ENCODE measurements around the gene RASGRP2.

The RASGRP2 gene

DNA sequence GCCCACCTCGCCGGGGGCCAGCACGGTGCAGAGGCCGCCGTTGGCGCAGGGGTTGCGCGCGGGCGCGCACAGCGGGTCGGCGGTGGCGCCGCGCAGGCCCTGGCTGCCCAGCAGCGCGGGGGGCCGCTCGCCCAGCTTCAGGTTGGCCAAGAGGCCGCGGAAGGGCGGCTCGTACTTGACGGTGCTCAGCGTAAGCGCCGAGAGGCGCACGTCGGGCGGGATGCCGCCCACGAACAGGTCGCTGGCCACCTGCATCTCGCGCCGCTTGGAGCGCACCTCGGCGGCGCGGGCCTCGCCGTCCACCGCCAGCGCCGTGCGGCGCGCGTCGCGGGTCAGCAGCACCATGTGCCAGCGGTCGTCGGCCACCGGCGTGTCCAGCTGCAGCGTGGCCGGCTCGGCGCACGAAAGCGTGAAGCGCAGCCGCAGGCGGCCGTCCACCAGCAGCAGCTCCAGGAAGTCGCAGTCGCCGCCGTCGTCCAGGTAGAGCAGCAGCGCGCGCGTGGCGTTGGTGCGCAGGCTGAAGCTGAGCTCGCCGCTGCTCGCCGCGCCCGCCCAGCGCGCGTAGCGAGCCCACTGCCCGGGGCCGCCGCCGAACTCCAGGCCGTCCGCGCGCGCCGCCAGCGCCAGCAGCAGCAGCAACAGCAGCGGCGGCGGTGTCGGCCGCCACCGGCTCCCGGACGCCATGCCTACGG, 30.8 kb downstream of the RASGRP2 start (continued):
- TF ChIP-seq CREB5 (CRISPR knock-in tag; IDR thresholded peaks at IDR 0.05; ENCODE audit: low read depth): no peak
- TF ChIP-seq PPARA (CRISPR knock-in tag; IDR thresholded peaks at IDR 0.05; ENCODE audit: borderline replicate concordance): no peak

- no peak for ATAC-seq
- TF ChIP-seq TCF4 (CRISPR knock-in tag; IDR thresholded peaks at IDR 0.05; ENCODE audit: borderline replicate concordance) (no peak), OSR1 (CRISPR knock-in tag; IDR thresholded peaks at IDR 0.05) (no peak), ESRRG (CRISPR knock-in tag; IDR thresholded peaks at IDR 0.05) (no peak), CREB5 (CRISPR knock-in tag; IDR thresholded peaks at IDR 0.05; ENCODE audit: low read depth) (no peak), TOX (CRISPR knock-in tag; IDR thresholded peaks at IDR 0.05; ENCODE audit: borderline replicate concordance) (no peak), CSDC2 (CRISPR knock-in tag; IDR thresholded peaks at IDR 0.05) (no peak), ZFP30 (CRISPR knock-in tag; IDR thresholded peaks at IDR 0.05) (no peak), ZC3H10 (CRISPR knock-in tag; IDR thresholded peaks at IDR 0.05) (no peak), GLIS3 (CRISPR knock-in tag; IDR thresholded peaks at IDR 0.05) (no peak), ISL1 (CRISPR knock-in tag; IDR thresholded peaks at IDR 0.05) (no peak)
- TF ChIP-seq, protein P1, sequence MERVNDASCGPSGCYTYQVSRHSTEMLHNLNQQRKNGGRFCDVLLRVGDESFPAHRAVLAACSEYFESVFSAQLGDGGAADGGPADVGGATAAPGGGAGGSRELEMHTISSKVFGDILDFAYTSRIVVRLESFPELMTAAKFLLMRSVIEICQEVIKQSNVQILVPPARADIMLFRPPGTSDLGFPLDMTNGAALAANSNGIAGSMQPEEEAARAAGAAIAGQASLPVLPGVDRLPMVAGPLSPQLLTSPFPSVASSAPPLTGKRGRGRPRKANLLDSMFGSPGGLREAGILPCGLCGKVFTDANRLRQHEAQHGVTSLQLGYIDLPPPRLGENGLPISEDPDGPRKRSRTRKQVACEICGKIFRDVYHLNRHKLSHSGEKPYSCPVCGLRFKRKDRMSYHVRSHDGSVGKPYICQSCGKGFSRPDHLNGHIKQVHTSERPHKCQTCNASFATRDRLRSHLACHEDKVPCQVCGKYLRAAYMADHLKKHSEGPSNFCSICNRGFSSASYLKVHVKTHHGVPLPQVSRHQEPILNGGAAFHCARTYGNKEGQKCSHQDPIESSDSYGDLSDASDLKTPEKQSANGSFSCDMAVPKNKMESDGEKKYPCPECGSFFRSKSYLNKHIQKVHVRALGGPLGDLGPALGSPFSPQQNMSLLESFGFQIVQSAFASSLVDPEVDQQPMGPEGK (CRISPR knock-in tag; IDR thresholded peaks at IDR 0.05; ENCODE audit: borderline replicate concordance): no peak
These were observed 31.4 kb downstream of the RASGRP2 start for GRCh38 chr11:64712430-64713015.

- ATAC-seq: no peak
- TF ChIP-seq TCF4 (CRISPR knock-in tag; IDR thresholded peaks at IDR 0.05; ENCODE audit: borderline replicate concordance) (no peak), ZFP30 (CRISPR knock-in tag; IDR thresholded peaks at IDR 0.05) (no peak), ZFP3 (CRISPR knock-in tag; IDR thresholded peaks at IDR 0.05) (no peak), BACH2 (CRISPR knock-in tag; IDR thresholded peaks at IDR 0.05; ENCODE audit: borderline replicate concordance) (no peak), ISL1 (CRISPR knock-in tag; IDR thresholded peaks at IDR 0.05) (no peak), ZNF70 (CRISPR knock-in tag; IDR thresholded peaks at IDR 0.05) (no peak), ARNTL (CRISPR knock-in tag; IDR thresholded peaks at IDR 0.05; ENCODE audit: borderline replicate concordance, low read depth) (no peak), CSRNP3 (CRISPR knock-in tag; IDR thresholded peaks at IDR 0.05) (no peak)
- TF ChIP-seq, protein P2, sequence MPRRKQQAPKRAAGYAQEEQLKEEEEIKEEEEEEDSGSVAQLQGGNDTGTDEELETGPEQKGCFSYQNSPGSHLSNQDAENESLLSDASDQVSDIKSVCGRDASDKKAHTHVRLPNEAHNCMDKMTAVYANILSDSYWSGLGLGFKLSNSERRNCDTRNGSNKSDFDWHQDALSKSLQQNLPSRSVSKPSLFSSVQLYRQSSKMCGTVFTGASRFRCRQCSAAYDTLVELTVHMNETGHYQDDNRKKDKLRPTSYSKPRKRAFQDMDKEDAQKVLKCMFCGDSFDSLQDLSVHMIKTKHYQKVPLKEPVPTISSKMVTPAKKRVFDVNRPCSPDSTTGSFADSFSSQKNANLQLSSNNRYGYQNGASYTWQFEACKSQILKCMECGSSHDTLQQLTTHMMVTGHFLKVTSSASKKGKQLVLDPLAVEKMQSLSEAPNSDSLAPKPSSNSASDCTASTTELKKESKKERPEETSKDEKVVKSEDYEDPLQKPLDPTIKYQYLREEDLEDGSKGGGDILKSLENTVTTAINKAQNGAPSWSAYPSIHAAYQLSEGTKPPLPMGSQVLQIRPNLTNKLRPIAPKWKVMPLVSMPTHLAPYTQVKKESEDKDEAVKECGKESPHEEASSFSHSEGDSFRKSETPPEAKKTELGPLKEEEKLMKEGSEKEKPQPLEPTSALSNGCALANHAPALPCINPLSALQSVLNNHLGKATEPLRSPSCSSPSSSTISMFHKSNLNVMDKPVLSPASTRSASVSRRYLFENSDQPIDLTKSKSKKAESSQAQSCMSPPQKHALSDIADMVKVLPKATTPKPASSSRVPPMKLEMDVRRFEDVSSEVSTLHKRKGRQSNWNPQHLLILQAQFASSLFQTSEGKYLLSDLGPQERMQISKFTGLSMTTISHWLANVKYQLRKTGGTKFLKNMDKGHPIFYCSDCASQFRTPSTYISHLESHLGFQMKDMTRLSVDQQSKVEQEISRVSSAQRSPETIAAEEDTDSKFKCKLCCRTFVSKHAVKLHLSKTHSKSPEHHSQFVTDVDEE (CRISPR knock-in tag; IDR thresholded peaks at IDR 0.05): no peak
These were observed 32.0 kb downstream of the RASGRP2 start for GRCh38 chr11:64711956-64712362.

All from SK-N-SH treated with all-trans-retinoic acid at 6 μM for 48 hours (cell line).